A549 treated with GW870086 at 1 μM for 4 hours (cell line): ENCODE measurements around the gene CLEC10A. TPM values are rescaled to one million over a fixed set of nuclear protein-coding genes. Genes with fewer than 3 reads are reported as not detected.

Source experiments
- total RNA-seq: library from RNA; stranded (reverse); fragments of 200-300 nt; extraction: Qiagen RNA extraction; gene quantifications from 5 replicates; pipeline ENCODE4 v1.2.3, GENCODE V29; 2022; ENCODE audit warnings: low read depth

CLEC10A gene, protein sequence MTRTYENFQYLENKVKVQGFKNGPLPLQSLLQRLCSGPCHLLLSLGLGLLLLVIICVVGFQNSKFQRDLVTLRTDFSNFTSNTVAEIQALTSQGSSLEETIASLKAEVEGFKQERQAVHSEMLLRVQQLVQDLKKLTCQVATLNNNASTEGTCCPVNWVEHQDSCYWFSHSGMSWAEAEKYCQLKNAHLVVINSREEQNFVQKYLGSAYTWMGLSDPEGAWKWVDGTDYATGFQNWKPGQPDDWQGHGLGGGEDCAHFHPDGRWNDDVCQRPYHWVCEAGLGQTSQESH
- total RNA-seq, result not detected in 5 replicates

DNA sequence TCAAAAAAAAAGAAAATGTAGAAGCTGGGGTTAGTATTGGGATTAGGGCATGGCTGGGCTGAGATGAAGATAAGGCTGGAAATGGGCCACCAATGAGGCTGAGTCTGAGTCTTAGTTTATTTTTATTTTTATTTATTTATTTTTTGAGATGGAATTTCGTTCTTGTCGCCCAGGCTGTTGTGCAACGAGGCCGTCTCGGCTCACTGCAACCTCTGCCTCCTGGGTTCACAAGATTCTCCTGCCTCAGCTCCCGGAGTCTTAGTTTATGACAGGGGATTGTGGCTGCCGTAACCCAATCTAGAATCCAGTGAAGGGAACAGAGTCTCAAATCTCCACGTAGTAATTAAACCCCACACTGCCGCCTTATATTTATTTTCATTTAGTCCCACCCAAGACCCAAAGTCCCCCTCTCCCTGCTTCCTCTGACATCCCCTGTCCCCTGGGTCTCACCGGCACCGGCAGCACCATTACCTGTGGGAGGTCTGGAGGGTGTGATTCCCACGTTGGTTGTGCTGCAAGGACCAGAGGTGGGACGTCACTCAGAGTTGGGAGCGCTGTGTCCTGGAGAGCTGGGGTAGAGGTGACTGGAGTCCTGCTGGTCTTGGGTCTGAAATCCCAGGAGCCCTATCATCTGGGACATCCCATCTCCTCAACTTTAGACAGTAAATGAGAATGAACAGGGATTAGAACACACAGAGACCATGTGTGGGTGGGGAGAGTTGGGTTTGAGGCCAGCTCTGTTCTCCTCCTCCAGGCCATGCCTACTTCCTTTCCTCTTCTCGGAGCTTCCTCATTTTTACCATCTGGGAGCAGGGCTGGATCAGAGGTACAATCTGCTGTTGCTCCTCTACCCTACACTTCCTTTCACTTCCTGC lies at the start of gene CLEC10A:
CLEC10A (minus strand) TSS at position 671 of the 875 bp plus-strand sequence. CDS start 1,439 bp downstream, outside the sequence.

DNA sequence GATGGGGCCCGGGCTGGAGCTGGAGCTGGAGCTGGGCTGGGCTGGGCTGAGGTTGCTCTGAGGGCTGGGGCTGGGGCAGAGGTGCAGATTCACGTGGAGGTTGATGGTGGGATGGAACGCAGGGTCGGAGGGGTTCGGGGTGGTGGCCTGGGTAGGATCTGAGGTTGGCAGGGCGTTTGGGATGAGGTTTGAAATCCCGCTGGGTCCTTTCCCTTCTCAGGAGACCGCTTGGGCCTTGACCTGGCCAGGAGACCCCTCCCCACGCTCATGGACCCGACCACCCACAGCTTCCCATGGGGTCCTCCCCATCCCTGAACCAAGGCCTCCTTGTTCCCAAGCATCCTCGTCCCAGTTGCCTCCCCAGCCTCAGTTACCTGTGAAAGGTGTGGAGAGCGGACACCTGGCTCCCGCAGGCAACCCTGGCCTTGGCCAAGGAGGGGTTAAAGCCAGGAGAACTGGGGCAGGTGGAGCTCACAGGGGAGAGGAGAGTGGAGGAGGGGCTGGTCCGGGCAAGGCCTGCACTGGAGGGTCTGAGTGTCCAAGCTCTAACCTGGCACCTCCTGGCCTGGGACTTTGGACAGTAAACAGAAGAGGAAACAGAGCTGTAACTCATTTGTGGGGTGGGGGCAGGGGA lies 34.3 kb upstream of the CLEC10A start, which contains the start of gene ASGR2:
ASGR2 (minus strand) TSS at position 582 of the 634 bp plus-strand sequence. CDS start 582 bp downstream, outside the sequence.

DNA sequence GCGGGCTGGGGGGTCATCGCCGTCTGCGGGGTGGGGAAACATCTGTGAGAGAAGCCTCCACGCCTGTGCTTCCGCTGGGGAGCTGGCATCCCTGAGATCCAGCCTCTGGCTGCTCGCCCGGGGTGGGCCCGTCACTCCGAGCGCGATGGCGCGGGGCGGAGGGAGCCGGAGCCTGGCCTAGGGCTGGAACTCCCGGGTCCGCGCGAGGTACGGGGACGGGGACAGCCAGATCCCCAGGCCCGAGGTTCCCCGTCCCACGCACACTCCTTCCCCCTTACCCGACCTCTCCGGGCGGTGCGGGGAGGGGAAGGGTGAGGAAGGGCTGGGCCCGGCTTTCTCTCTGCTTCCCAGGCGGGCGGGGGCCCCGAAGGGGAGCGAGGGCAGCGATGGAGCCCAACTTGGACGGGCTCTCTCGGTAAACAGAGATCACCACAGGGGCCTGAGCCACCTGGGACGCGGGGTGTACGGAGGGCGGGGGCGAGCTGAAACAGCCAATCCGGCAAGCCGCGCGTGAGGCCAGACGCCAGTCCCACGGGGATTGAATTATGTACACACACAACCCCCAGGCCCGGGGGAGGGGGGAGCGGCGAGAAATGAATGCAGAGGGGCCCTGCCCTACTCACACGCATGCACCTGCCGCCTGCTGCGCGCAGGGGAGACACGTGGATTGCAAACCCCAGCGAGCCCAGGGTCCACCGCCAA lies 36.4 kb downstream of the CLEC10A start, which contains the start of gene SLC16A11:
SLC16A11 (minus strand) TSS at position 596 of the 702 bp plus-strand sequence; CDS start at position 17, 579 bp downstream.

DNA sequence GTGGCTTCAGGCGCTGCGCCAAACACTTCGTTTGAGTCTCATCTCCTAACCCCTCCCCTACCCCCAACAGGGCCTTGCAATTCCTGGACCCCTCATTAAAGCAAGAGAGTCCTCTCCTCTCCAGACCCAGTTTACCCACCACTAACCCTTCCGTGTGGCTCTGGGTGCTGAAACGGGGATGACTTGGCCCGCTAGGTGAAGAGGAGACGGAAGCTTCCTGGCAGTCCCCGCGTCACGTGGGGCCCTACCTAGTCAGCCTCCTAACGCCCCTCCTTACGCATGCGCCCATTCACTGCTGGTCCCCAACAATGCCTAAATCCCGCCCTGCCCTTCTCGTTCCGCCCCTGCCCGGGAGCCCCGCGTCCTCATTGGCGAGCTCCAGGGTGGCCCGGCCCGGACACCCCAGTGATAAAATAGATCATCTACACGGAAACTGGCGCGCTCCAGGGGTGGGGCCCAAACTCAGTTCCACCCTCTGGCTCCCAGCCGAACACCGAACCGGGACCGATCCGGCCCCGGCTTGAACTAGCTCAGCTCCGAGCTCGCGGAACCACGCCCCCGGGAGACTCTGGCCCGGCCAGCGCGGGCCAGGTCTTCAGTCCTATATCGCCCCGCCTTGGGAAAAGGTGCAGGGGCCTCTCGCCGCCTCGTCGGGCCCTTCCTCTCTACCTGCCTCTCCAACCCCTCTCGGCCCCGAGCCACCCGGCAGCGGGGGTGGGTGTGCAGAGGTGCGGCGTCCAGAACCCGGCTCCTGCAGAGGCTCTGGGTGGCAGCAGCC lies 44.3 kb downstream of the CLEC10A start, which contains the start of gene SLC16A13:
SLC16A13 (plus strand) TSS at position 425 of the 778 bp plus-strand sequence. CDS start 368 bp downstream, outside the sequence.

Other genes with a start within 250 kb of the CLEC10A start
- 0.03 to 0.05 TPM in 2 of 5 replicates, not detected in the others for gene TEKT1, start 248.5 kb downstream of the CLEC10A start, total RNA-seq
- gene ALOX12, start 84.2 kb downstream of the CLEC10A start, total RNA-seq, result not detected in 5 replicates
- gene RNASEK, start 67.6 kb downstream of the CLEC10A start, total RNA-seq, result 431 to 509 TPM (median 449 TPM) in 5 replicates
- gene BCL6B, start 57.2 kb downstream of the CLEC10A start, total RNA-seq, result not detected in 5 replicates
- 6.9 to 9.1 TPM (median 8.2 TPM) in 5 replicates for gene SLC16A13, start 44.2 kb downstream of the CLEC10A start, total RNA-seq
- gene SLC16A11, start 36.2 kb downstream of the CLEC10A start, total RNA-seq, result not detected in 5 replicates
- 0.10 to 0.35 TPM in 2 of 5 replicates, not detected in the others for gene ASGR2, start 34.6 kb upstream of the CLEC10A start, total RNA-seq
- 0.78 to 1.4 TPM (median 0.87 TPM) in 5 replicates for gene ASGR1, start 99.1 kb upstream of the CLEC10A start, total RNA-seq
- gene DLG4, start 139.6 kb upstream of the CLEC10A start, total RNA-seq, result 4.8 to 8.2 TPM (median 6.7 TPM) in 5 replicates
- gene ACADVL, start 139.7 kb upstream of the CLEC10A start, total RNA-seq, result 328 to 426 TPM (median 419 TPM) in 5 replicates
- gene DVL2, start 154.3 kb upstream of the CLEC10A start, total RNA-seq, result 31.8 to 38.4 TPM (median 37.3 TPM) in 5 replicates
- gene PHF23, start 159.2 kb upstream of the CLEC10A start, total RNA-seq, result 80.8 to 113 TPM (median 94.7 TPM) in 5 replicates
- gene GABARAP, start 162.2 kb upstream of the CLEC10A start, total RNA-seq, result 629 to 795 TPM (median 688 TPM) in 5 replicates
- gene CTDNEP1, start 171.5 kb upstream of the CLEC10A start, total RNA-seq, result 209 to 247 TPM (median 236 TPM) in 5 replicates
- gene ELP5, start 172.0 kb upstream of the CLEC10A start, total RNA-seq, result 124 to 134 TPM (median 126 TPM) in 5 replicates
- gene CLDN7, start 182.2 kb upstream of the CLEC10A start, total RNA-seq, result 1.7 to 2.5 TPM (median 2.1 TPM) in 5 replicates
- 0.17 to 0.64 TPM (median 0.45 TPM) in 5 replicates for gene SLC2A4, start 201.5 kb upstream of the CLEC10A start, total RNA-seq
- 0.22 to 0.91 TPM (median 0.52 TPM) in 5 replicates for gene YBX2, start 214.4 kb upstream of the CLEC10A start, total RNA-seq
- 1,622 to 1,789 TPM (median 1,677 TPM) in 5 replicates for gene EIF5A, start 227.4 kb upstream of the CLEC10A start, total RNA-seq
- 84.7 to 101 TPM (median 95.3 TPM) in 5 replicates for gene GPS2, start 235.1 kb upstream of the CLEC10A start, total RNA-seq
- 25.3 to 31.6 TPM (median 30.1 TPM) in 5 replicates for gene NEURL4, start 249.1 kb upstream of the CLEC10A start, total RNA-seq